Ovary (tissue), 3 donors: Measurements from ENCODE around the gene TEX26.

ENCODE experiments used
- CTCF ChIP-seq, 3 donors: fragments of 450-650 bp in 2 of 3; fragments of 200-600 bp in 1 of 3; IDR thresholded peaks; one replicate each; pipeline versions ENCODE4 v1.5.1 to v1.8.0; 2016 to 2022; ENCODE audit warnings: antibody characterized with exemption in 3 of 3, mild to moderate bottlenecking in 1 of 3
- EP300 ChIP-seq: sonication (generic); formaldehyde crosslinking; IDR thresholded peaks from one replicate; pipeline ENCODE4 v1.6.1; 2017; ENCODE audit warnings: antibody characterized with exemption
- POLR2A ChIP-seq: fragments of 450-650 bp; IDR thresholded peaks from one replicate; pipeline ENCODE4 v1.6.1; 2017; ENCODE audit warnings: antibody characterized with exemption, mild to moderate bottlenecking, moderate library complexity
- donor health status: DM: no; HTN: no; CAD: no.

DNA sequence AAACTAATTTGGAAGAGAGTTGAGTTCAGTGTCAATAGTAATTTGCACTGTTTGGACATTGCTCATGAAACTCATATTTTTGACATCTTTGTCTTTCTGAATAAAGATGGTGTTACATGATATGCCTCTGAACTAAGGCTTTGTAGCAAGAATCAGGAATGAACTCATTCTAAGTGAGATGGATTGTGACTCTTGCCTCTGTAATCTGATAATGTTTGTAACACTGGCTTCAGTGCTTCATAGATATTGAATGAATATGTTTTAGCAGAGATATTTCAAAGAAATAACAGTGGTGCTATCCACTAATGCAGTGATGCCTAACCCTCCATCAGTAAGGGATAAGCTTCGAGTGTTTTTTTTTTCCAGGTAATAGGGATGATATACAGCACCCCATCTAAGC is 32.9 kb downstream of the TEX26 start:
- TF ChIP-seq POLR2A (no peak), CTCF (IDR thresholded peaks at IDR 0.05) (no peak), EP300 (no peak)
